Transverse colon (tissue), 3 donors: ENCODE data around the gene FLYWCH1.

ENCODE experiments used
- CTCF ChIP-seq, 5 experiments: fragments of 200-600 bp in 3 of 5; fragments of 450-650 bp in 2 of 5; sonication (generic) in 3 of 5; IDR thresholded peaks; 1 replicate in 2 of 5; 2 replicates in 3 of 5; pipeline ENCODE4 v1.5.1; 2016 to 2017; ENCODE audit warnings: antibody characterized with exemption in 5 of 5, inconsistent platforms in 3 of 5, mild to moderate bottlenecking in 2 of 5, moderate library complexity in 1 of 5
- POLR2A ChIP-seq: fragments of 450-650 bp; IDR thresholded peaks from one replicate; pipeline ENCODE4 v1.6.1; 2016; ENCODE audit warnings: antibody characterized with exemption, mild to moderate bottlenecking, moderate library complexity

GRCh38 chr16:2963723-2964474 is 52.2 kb downstream of the FLYWCH1 start, which contains the start of gene KREMEN2:
- TF ChIP-seq CTCF (IDR thresholded peaks at IDR 0.05) (no peak), POLR2A (no peak)
